ENCODE results near the gene PPP1R14B.

GRCh38 chr11:64261556-64262080 lies 14.9 kb upstream of the PPP1R14B start:
- TF ChIP-seq POLR2A (IDR thresholded peaks at IDR 0.05) (no peak), CTCF (IDR thresholded peaks at IDR 0.05) (no peak)

Measured in uterus (tissue), 2 donors.